Measurements from ENCODE around the gene SNX24. TPM values are rescaled to one million over a fixed set of nuclear protein-coding genes. Genes with fewer than 3 reads are reported as not detected.

Gene SNX24
- total RNA-seq, 4 donors from 2014 or later, result 2.8 to 16.5 (median 11.3) TPM

DNA sequence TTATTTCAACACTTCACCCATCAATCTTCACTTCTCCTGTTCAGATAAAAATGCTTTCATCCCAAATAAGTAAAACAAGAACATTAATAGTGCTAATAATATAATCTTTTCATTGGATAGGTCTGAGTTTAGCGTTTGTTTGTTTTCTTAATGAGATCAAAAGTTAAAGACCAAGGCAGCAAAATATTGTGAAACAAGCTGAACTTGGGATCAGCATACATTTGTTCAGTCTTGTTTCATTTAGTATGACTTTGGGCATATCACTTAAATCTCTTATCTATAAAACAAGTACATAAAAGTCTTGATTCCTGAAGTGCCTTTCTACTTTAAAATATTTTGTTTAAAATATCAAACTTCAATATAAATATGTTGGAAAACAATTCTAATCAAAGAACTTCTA is 13.4 kb upstream of the SNX24 start:
- intact Hi-C loops (cut with DNase I; ENCODE audit: low total_unique reads), result no loop called here
- TF ChIP-seq POLR2A (IDR thresholded peaks at IDR 0.05), result no peak
- TF ChIP-seq, protein P1, sequence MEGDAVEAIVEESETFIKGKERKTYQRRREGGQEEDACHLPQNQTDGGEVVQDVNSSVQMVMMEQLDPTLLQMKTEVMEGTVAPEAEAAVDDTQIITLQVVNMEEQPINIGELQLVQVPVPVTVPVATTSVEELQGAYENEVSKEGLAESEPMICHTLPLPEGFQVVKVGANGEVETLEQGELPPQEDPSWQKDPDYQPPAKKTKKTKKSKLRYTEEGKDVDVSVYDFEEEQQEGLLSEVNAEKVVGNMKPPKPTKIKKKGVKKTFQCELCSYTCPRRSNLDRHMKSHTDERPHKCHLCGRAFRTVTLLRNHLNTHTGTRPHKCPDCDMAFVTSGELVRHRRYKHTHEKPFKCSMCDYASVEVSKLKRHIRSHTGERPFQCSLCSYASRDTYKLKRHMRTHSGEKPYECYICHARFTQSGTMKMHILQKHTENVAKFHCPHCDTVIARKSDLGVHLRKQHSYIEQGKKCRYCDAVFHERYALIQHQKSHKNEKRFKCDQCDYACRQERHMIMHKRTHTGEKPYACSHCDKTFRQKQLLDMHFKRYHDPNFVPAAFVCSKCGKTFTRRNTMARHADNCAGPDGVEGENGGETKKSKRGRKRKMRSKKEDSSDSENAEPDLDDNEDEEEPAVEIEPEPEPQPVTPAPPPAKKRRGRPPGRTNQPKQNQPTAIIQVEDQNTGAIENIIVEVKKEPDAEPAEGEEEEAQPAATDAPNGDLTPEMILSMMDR (IDR thresholded peaks at IDR 0.05), result no peak
- DNase-seq, result no peak
- Histone ChIP-seq H3K36me3 (no peaks in the 10 kb centered on the region), H3K4me3 (no peak overlapping the region), H3K27ac (no peak overlapping the region), H3K9me3 (no peaks in the 10 kb centered on the region), H3K4me1 (no peaks in the 10 kb centered on the region), H3K27me3 (no peaks in the 10 kb centered on the region)

DNA sequence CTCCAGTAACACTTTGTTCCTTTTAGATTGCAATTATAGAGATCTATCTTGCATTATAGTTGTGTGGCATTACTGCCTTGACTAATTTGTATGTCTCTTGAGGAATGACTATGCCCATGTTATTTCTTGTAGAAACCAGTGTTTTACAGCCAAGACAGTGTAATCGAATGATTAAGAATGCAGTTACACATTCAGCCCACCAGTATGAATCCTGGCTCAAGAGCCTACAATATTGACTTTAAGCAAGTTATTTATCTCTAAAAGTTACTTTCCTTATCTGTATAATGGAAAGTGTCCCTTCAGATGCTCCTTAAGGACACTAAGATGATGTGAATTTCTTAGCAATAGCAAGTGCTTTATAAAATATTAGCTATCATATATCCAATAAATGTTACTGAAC is 9.7 kb upstream of the SNX24 start:
- intact Hi-C loops (cut with DNase I; ENCODE audit: low total_unique reads), result no loop called here
- no peak overlapping the region for H3K27ac ChIP-seq
- no peak overlapping the region for H3K4me3 ChIP-seq
- H3K27me3 ChIP-seq, result no peaks in the 10 kb centered on the region
- no peaks in the 10 kb centered on the region for H3K4me1 ChIP-seq
- no peak for DNase-seq
- no peaks in the 10 kb centered on the region for H3K9me3 ChIP-seq
- no peaks in the 10 kb centered on the region for H3K36me3 ChIP-seq
- TF ChIP-seq, protein P1 (IDR thresholded peaks at IDR 0.05), result no peak
- no peak for TF ChIP-seq POLR2A (IDR thresholded peaks at IDR 0.05)

DNA sequence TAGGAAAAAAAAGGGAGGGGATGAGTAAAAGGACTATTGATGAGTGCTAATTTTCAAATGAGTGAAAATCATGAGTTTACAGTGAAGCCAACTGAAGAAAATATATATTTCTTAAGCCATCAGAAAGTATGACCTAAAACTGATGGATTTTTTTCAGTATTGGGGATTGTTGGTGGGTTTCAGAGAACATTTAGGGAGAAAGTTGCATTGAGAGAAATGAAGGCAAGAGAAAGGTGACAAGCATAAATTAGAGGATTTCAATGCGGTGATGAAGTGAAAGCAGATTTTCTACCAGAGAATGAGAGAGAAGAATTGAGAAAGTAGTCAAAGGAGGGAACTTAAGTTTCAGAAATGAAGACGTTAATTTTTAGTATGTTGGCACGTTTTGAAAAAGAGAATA is 8.5 kb upstream of the SNX24 start:
- TF ChIP-seq, protein P1 (IDR thresholded peaks at IDR 0.05), result no peak
- TF ChIP-seq POLR2A (IDR thresholded peaks at IDR 0.05), result no peak
- Histone ChIP-seq H3K27me3 (no peaks in the 10 kb centered on the region), H3K4me1 (no peaks in the 10 kb centered on the region), H3K27ac (no peak overlapping the region), H3K4me3 (no peak overlapping the region), H3K9me3 (no peaks in the 10 kb centered on the region), H3K36me3 (no peaks in the 10 kb centered on the region)
- DNase-seq, result no peak
- intact Hi-C loops (cut with DNase I; ENCODE audit: low total_unique reads), result no loop called here

DNA sequence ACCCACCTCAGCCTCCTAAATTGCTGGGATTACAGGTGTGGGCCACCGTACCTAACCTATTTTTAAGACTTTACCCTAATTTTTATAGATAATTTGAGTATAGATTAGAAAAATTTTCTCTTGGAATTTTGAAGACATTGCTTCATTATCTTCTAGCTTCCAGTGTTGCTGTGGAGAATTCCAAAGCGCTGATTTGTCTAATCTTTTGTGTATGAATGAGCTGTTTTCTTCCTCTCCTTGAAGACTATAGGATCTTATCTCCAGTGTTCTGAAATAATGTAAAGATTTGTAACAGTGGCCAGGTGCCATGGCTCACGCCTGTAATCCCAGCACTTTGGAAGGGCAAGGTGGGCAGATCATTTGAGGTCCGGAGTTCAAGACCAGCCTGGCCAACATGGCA is 5.7 kb upstream of the SNX24 start:
- no peak overlapping the region for H3K27ac ChIP-seq
- H3K27me3 ChIP-seq, result no peaks in the 10 kb centered on the region
- TF ChIP-seq, protein P1 (IDR thresholded peaks at IDR 0.05), result no peak
- TF ChIP-seq POLR2A (IDR thresholded peaks at IDR 0.05), result no peak
- intact Hi-C loops (cut with DNase I; ENCODE audit: low total_unique reads), result no loop called here
- no peak for DNase-seq
- peaks cover 0 to 7% of the 10 kb centered on the region in 2 donors for H3K4me1 ChIP-seq
- no peak overlapping the region for H3K4me3 ChIP-seq
- no peaks in the 10 kb centered on the region for H3K36me3 ChIP-seq
- no peaks in the 10 kb centered on the region for H3K9me3 ChIP-seq

DNA sequence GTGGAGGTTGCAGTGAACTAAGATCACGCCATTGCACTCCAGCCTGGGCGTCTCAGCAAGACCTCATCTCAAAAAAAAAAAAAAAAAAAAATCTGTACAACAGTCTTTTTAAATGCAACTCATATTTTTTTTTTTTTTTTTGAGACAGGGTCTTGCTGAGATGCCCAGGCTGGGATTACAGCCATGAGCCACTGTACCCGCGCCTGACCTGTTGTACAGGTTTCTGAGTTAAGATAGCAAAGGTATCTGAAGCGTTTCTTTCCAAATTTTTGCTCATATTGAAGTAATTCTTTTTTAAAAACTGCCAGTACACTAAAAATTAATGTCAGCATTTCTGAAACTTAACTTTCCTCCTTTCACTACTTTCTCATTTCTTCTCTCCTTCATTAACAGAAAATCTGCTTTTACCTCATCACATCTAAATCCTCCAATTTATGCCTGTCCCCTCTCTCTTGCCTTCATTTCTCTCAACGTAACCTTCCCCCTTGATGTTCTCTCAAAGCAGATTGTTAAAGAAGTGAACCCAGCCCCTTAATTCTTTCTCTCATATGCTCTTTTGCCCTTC is 3.3 kb upstream of the SNX24 start:
- no peaks in the 10 kb centered on the region for H3K36me3 ChIP-seq
- no peak for DNase-seq
- no peak overlapping the region for H3K27ac ChIP-seq
- no peak for TF ChIP-seq POLR2A (IDR thresholded peaks at IDR 0.05)
- TF ChIP-seq, protein P1 (IDR thresholded peaks at IDR 0.05), result no peak
- H3K9me3 ChIP-seq, result no peaks in the 10 kb centered on the region
- no peaks in the 10 kb centered on the region for H3K27me3 ChIP-seq
- intact Hi-C loops (cut with DNase I; ENCODE audit: low total_unique reads), result no loop called here
- H3K4me1 ChIP-seq, result peaks cover 0 to 7% of the 10 kb centered on the region in 2 donors
- no peak overlapping the region for H3K4me3 ChIP-seq
